HL-60/S4 treated with phorbol 12-myristate 13-acetate at 8.2 ng/mL for 4 days and 3 days (cell line): ENCODE data around the gene NREP.

Experiments
- in situ Hi-C: fragments of 300-500 bp; cut with MboI; formaldehyde crosslinking; loops from 2 replicates; pipeline ENCODE4 v1.15.0; 2022; ENCODE audit warnings: low sequenced_read_pairs

Gene NREP

DNA sequence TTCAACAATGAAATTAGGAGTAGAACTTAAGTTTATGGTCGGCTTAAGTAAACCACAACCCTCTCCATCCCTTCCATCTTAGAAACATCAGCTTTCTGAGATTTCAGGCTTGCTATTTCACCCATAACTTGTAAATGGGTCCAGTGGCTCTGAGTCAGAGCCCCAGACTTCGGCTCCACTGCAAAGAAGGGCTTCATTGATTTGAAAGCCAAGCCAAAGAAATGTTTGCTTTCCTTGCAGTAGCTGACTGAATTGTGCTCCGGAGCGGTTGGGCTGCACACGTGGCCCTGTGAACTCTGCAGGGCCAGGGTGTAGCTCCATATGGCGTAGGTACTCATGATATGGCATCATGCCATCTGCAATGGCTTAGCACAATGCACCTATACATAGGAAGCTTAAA lies 57.0 kb downstream of the NREP start:
- in situ Hi-C loops = no loop called here

DNA sequence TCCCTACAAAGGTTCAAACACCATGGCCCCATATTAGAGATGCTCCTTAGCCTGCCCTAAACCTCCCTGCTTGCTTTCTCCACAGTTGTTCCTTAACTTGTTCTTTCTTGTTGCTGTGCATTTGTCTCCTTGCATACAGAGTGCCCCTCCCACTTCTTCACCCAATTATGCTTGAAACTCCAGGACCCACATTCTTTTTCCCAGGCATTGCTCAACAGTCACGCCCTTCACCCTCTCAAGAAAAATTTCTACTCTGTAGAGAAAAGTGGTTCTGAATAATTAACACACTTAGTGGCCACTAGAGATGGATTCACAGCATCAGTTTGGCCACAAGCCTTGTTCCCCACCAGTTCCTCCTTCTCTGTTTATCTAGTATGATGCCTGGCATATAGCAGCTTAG lies 57.7 kb downstream of the NREP start:
- in situ Hi-C loops = no loop called here

DNA sequence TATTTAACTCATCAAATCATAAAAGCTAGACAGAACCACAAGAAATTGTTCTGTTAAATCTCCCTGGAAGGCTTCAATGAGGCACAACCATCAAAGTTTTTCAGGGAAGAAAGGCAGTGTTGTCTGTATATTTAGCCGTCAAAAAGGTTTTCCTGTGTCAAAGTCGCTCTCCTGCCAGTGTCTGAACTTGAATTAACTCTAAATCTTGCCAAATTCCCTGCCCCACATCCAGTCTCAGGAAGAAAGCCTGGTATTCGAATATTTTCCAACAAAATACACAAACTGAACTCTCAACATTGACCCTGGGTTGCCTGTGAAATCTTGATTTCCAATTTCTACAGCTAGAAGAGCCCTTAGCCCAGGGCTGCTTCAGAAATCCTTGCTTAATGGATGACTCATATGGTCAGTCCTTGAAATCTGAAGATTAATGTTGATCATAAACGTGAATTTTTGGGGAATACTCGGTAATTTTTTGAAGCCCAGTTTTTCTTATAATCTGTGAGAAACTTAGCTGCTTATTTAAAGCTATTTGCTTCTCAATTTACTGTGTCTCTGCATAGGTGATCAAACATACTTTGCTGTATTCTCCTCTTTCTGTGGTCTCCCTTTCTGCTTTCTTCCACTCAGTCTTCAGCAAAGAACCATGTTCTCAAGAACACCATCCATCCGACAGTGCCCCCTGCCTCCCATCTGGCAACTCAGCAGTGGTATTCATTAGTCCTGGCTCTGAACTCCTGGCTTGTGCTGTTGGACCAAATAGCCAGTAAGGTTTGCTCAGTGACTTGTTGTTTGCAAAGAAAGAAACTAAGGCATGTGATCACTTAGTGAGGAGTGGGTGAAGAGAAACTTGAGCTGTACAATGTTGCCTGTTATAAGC lies 58.9 kb downstream of the NREP start:
- in situ Hi-C loops = no loop called here

DNA sequence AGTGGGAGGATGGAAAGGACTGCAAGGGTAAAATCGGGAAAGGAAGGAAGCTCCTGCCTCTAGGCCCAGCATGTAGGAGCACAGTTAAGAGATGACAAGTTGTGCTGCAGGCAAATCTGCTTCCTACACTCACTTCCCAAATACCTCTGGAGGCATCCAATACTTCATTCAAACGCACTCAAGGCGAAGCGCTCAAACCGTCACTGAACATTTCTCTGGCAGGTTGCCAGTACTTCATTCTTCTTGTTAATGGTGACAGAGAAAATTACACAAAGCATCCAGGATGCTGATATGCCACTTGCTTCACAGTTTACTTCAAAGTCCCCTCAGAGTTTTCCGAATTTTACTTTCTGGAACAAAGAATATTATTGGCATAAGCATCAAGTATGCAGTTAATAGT lies 59.8 kb downstream of the NREP start:
- in situ Hi-C loops = no loop called here

DNA sequence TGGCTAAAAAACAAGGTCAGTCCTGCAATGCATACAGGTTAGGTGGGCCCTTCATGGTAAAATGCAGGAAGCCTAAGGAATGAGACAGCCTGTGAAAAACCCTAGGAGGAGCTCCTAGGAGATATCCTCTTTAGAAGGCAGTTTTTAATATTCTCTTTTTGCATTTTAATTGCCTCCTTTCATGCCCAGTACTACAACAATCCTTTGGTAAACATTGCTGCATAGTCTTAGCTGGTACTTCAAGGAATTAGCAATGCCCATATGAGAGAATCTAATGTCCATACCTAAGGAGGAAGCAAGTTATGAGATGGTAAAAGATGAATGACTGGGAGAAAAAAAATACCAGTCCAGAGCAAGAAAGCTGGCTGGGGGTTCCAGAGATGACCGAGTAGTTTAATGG lies 61.0 kb downstream of the NREP start:
- in situ Hi-C loops = no loop called here

DNA sequence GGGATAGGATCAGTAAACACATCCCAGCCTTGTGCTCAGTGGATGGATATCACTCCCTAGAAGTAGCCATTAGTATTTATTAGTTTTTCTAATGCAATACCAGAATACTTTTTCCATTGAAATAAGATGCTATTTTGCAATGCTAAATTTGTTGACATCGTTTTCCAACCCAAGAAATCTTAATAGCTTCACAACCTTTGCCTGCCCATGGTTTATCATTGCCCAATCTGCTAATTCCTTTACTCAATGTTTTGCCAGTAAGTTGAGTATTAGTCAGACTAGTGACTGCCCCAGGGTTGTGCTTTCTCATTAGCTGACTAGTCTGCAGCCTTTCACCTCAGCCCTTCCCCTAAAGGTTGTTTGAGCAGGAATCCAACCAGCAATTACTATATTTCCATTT lies 62.9 kb downstream of the NREP start:
- in situ Hi-C loops = no loop called here

DNA sequence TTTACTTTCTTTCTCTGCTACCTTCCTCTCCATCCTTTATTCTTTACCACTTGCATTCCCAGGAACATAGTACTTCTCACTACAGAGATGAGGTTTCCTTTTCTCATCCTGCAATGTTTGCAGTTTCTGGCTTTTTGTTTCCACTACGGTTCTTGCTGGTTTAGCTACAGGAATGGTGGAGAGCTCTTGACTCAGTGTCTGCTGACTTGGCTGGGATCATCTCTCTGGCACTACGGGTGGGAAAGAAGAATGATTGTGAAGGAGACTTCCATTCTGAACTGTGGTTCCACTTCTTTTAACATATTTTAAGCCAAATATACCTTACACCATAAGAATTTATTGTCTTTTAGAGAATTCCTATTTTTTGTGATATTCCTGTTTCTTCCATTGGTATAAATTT lies 65.1 kb downstream of the NREP start:
- in situ Hi-C loops = no loop called here

DNA sequence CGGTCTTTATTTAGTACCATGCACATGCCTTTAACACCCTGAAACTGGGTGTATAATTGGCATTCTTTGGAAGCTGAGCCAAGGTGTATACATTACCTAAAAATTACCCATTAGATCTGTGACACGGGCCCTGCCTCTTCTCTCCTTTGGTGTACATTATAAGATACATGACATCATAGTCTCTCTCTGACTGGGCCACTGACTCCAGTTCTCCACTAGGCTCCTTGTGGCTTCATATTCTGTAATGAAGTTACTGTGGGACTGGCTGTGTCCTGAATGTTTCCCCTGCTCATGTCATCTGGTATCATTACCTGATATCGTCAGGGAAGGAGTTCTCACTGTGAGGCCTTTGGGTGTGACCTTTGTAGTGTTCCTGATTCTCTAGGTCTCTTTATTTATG lies 65.5 kb downstream of the NREP start:
- in situ Hi-C loops = no loop called here

DNA sequence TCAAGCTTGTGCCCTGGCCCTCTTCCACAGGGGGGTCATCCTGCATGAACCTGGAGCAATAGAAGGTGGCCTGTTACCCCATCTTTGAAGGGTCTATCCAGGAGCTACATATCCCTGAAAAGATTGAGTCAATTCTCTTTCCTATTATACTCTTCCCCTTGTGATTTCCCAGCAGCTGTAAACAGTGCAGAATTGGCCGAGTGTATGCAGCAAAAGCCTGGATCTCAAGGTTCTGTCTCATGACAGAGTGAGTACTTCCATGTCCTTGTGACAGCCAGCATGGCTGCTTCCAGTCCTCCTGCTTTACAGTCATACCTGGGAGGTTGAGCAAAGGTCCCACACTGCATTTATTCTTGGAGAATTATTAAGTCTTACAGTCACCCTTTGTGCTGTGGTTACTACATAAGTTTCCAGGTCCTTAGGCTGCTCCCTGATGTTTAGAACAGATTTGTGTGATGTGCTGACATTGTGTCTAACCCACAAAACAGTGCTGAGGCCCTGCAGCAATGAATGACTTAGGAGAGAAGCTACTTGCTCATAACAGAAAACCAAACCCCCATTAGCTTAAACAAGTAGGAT lies 67.5 kb downstream of the NREP start:
- in situ Hi-C loops = no loop called here

DNA sequence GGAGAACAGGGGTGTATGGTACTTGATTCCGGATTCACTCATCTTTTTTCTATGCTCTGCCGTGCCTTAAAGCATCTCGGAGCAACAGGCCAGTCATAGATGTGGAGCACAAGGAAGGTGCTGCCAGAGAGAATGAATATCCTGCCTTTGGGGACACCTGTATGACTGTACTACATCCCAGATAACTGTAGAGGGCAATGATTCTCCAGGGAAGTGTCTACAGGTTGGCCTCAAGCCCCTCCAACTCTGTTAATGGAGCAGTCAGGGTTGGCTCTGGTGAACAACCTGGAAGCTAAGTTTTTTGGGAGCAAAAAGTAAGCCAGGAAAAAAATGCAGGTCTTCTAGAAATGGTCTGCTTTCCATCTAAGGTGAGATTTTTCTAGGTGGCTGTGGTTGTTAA lies 71.0 kb downstream of the NREP start:
- in situ Hi-C loops = no loop called here

DNA sequence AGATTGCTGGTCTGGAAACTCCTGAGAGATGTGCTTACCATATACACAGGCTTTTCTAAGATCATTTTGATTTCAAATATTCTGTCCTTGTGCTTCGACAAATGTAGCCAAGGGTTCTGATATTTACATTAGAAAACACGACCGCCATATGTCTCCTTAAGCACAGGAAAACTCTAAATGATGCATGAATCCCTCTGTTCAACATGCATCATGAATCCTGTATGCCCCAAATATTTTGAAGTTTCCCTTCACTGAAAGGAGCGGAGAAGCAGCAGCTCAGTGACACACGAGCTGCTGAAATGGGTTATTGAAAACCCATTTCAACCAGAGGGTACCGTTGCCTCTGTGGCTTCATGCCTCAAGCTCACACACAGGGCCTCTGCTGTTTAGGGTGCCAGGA lies 74.4 kb downstream of the NREP start:
- in situ Hi-C loops = no loop called here

DNA sequence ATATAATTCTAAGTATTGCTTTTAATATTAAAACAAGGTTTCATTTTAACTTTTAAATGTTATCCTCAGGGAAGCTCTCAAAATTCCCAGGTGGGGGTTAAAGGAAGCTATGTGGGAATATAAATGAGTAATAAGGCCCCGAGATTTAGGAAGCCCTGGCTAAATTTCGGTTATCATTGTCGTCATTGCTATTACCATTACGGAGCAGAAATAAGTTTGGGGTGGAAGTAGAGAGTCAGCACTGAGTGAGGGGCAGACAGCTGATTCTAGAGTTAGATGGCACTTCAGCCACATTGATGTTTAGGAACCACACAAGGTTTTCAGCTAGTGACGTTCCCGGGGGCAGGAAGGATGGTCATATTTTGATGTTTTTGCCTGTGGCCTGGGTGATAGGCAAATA lies 74.9 kb downstream of the NREP start:
- in situ Hi-C loops = no loop called here

DNA sequence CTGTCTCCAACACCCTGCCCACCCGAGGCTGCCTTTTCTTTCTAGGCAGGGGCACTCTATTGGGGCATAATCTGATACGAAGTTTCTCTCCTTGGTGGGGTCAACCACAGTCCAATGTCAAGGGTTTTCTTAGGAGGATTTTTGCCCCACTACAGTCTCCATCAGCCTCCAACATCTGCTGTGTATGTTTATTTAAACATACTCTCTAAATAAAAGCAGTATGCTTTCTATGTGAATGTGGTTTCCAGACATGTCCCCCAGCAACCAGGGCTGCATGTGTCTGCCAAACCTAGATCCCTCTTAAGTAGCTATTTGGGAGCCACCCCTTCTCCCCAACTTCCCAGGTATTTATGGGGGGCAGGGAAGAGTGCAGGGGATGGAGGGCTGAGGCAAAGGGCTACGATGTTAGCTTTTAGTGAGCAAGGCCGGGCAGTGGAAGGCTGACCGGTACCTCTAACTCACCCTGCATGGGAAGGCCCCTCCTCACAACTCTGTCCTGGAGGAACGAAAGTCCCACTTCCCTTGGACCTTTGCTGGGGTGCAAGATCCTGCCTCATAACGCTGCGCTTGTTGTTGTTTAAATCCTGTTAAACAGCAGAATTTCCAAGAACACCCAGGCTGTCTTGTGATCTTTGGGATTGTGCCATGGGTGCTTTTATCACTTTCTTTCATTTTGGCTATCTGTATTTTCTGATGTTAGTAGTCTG lies 75.4 kb downstream of the NREP start:
- in situ Hi-C loops = no loop called here

DNA sequence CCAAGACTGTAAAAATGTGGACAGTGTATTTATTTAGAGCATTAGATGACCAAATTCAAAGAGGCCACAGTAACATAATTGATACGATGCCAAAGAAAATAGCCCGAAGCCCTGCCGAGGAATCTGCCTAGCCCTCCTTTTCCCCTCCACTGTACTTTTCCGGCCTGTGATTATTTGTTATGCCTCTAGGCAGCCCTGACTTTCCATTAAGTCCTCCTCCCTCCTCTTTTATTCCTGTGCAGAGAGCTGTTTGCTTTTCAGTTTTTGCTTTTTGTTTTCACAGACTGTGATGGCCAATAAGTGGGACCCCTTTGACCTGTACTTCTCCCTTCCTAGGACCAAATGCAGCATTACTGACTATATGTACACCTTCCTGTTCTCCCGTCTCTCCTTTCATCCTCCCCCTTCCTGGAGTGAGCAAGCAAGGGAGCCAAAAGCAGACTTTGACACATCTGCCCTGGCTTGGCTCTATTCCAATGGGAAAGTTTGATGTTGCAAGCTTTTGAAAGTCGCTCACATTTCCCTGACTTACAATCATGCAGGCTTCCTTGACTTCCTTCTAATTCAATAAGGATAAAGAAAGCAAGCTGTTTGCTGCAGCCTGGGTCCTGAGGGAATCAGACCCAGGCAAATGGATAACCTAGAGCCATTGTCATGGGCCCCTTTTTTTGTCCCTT lies 76.1 kb downstream of the NREP start:
- in situ Hi-C loops = no loop called here

DNA sequence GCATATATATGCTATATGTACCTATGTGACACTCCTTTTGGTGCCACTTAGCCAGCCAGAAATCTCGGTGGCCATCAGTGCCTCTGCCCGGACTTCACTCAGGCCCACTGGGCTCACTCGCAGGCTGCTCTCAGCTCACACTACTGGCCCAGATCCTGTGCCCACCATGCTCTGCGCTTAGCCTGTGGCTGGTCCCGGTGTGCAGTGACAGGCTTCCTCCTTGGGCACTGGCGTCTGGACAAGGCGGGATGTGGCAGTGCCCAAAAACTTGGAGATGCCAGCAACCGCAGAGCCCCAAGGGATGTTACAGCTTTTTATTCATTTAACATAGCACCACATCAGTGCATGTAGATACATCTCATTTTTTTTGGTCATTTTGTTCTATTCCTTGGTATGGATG lies 77.4 kb downstream of the NREP start:
- in situ Hi-C loops = no loop called here
